HEK293 (cell line): ENCODE data around the gene LDLR.
"Not testable (repeated sequence)": the region's sequence is repeated elsewhere in the genome, so short reads cannot be mapped to it uniquely, and the experiment has no call there.

ENCODE experiments used
- CTCF ChIA-PET: fragments of 350-600 bp; formaldehyde crosslinking; extraction: SDS; loops from one replicate; lab custom pipeline; 2021; ENCODE audit warnings: antibody characterized with exemption; lab: Yijun Ruan, JAX
- POLR2A ChIA-PET: fragments of 300-600 bp; formaldehyde crosslinking; extraction: SDS; loops from one replicate; lab custom pipeline; 2020; ENCODE audit warnings: antibody characterized with exemption, inconsistent platforms; lab: Yijun Ruan, JAX
- H3K27ac ChIP-seq: fragments of 200-500 bp; sonication (Bioruptor generic); 2 replicates; pipeline ENCODE4 v1.5.1; 2014; ENCODE audit warnings: low read depth, low read length, control low read depth, inconsistent platforms; ENCODE audit errors: extremely low read depth
- H3K36me3 ChIP-seq, 2 experiments: fragments of 200-500 bp in 1 of 2; sonication (Bioruptor generic) in 1 of 2; 1 replicate in 1 of 2; 2 replicates in 1 of 2; pipeline ENCODE4 v1.5.1; 2014 to 2017; ENCODE audit warnings: inconsistent platforms in 2 of 2, low read length in 2 of 2; ENCODE audit not compliant: control insufficient read depth in 2 of 2, insufficient read depth in 1 of 2
- H3K4me1 ChIP-seq: fragments of 200-500 bp; sonication (Bioruptor generic); 2 replicates; pipeline ENCODE4 v1.5.1; 2014; ENCODE audit warnings: mild to moderate bottlenecking, low read length, inconsistent platforms; ENCODE audit not compliant: control insufficient read depth, insufficient read depth
- H3K4me3 ChIP-seq: 2 replicates; pipeline ENCODE4 v1.5.1; 2011; ENCODE audit warnings: low read depth, mild to moderate bottlenecking, control low read depth, low read length, moderate library complexity
- H3K9me3 ChIP-seq: fragments of 200-500 bp; sonication (Bioruptor generic); 2 replicates; pipeline ENCODE4 v1.5.1; 2014; ENCODE audit warnings: low read depth, low read length, inconsistent platforms; ENCODE audit not compliant: control insufficient read depth, insufficient read depth
- BCL11A ChIP-seq: fragments of 450-650 bp; formaldehyde crosslinking; IDR thresholded peaks from 2 replicates; pipeline ENCODE4 v1.5.1; 2016; ENCODE audit warnings: low read depth, missing biosample characterization, missing genetic modification characterization
- BCL6B ChIP-seq: fragments of 450-650 bp; formaldehyde crosslinking; IDR thresholded peaks from 2 replicates; pipeline ENCODE4 v1.5.1; 2017; ENCODE audit warnings: missing biosample characterization, missing genetic modification characterization
- ELK4 ChIP-seq: IDR thresholded peaks from 2 replicates; pipeline ENCODE4 v1.6.1; 2011; ENCODE audit warnings: mild to moderate bottlenecking, low read depth, low read length, borderline replicate concordance
- KLF16 ChIP-seq: fragments of 450-650 bp; formaldehyde crosslinking; IDR thresholded peaks from 2 replicates; pipeline ENCODE4 v1.5.1; 2017; ENCODE audit warnings: missing biosample characterization, missing genetic modification characterization
- OSR2 ChIP-seq: fragments of 450-650 bp; formaldehyde crosslinking; IDR thresholded peaks from 2 replicates; pipeline ENCODE4 v1.5.1; 2016; ENCODE audit warnings: missing biosample characterization, missing genetic modification characterization
- SP7 ChIP-seq: fragments of 450-650 bp; formaldehyde crosslinking; IDR thresholded peaks from 2 replicates; pipeline ENCODE4 v1.5.1; 2016; ENCODE audit warnings: missing biosample characterization, missing genetic modification characterization
- ZBTB10 ChIP-seq: fragments of 450-650 bp; formaldehyde crosslinking; IDR thresholded peaks from 2 replicates; pipeline ENCODE4 v1.5.1; 2016; ENCODE audit warnings: missing biosample characterization, missing genetic modification characterization
- ZBTB26 ChIP-seq: fragments of 450-650 bp; formaldehyde crosslinking; optimal IDR thresholded peaks from 2 replicates; pipeline ENCODE3; 2016; ENCODE audit warnings: missing biosample characterization, mild to moderate bottlenecking, missing genetic modification characterization
- ZFP69B ChIP-seq: fragments of 450-650 bp; formaldehyde crosslinking; IDR thresholded peaks from 2 replicates; pipeline ENCODE4 v1.5.1; 2016; ENCODE audit warnings: missing biosample characterization, missing genetic modification characterization
- ZNF148 ChIP-seq: fragments of 450-650 bp; formaldehyde crosslinking; IDR thresholded peaks from 2 replicates; pipeline ENCODE4 v1.5.0; 2017; ENCODE audit warnings: missing biosample characterization, missing genetic modification characterization, borderline replicate concordance
- ZNF248 ChIP-seq: fragments of 450-650 bp; formaldehyde crosslinking; IDR thresholded peaks from 2 replicates; pipeline ENCODE4 v1.5.1; 2017; ENCODE audit warnings: missing biosample characterization, missing genetic modification characterization
- ZNF302 ChIP-seq: fragments of 450-650 bp; formaldehyde crosslinking; IDR thresholded peaks from 2 replicates; pipeline ENCODE4 v1.5.1; 2016; ENCODE audit warnings: missing biosample characterization, missing genetic modification characterization, low read depth
- ZNF324 ChIP-seq: fragments of 450-650 bp; formaldehyde crosslinking; IDR thresholded peaks from 2 replicates; pipeline ENCODE4 v1.5.1; 2016; ENCODE audit warnings: missing biosample characterization, missing genetic modification characterization
- ZNF335 ChIP-seq: fragments of 450-650 bp; formaldehyde crosslinking; conservative IDR thresholded peaks from 2 replicates; pipeline ENCODE4 v1.5.1; 2016; ENCODE audit warnings: missing biosample characterization, missing genetic modification characterization
- ZNF341 ChIP-seq: fragments of 450-650 bp; formaldehyde crosslinking; IDR thresholded peaks from 2 replicates; pipeline ENCODE4; 2016; ENCODE audit warnings: low read depth, missing biosample characterization, missing genetic modification characterization
- ZNF37A ChIP-seq: fragments of 450-650 bp; IDR thresholded peaks from 2 replicates; pipeline ENCODE4 v1.5.1; 2018; ENCODE audit warnings: missing biosample characterization, missing genetic modification characterization
- ZNF423 ChIP-seq: fragments of 450-650 bp; formaldehyde crosslinking; IDR thresholded peaks from 2 replicates; pipeline ENCODE4 v1.5.1; 2016; ENCODE audit warnings: missing biosample characterization, missing genetic modification characterization
- ZNF48 ChIP-seq: fragments of 450-650 bp; formaldehyde crosslinking; IDR thresholded peaks from 2 replicates; pipeline ENCODE4 v1.5.1; 2016; ENCODE audit warnings: missing biosample characterization, missing genetic modification characterization
- ZNF501 ChIP-seq: fragments of 450-650 bp; formaldehyde crosslinking; IDR thresholded peaks from 2 replicates; pipeline ENCODE4 v1.5.1; 2016; ENCODE audit warnings: missing biosample characterization, missing genetic modification characterization
- ZNF510 ChIP-seq: fragments of 450-650 bp; formaldehyde crosslinking; IDR thresholded peaks from 2 replicates; pipeline ENCODE4 v1.5.1; 2018; ENCODE audit warnings: mild to moderate bottlenecking, missing genetic modification characterization, missing biosample characterization; ENCODE audit not compliant: insufficient replicate concordance
- ZNF600 ChIP-seq: fragments of 450-650 bp; formaldehyde crosslinking; IDR thresholded peaks from 2 replicates; pipeline ENCODE4 v1.5.1; 2016; ENCODE audit warnings: missing biosample characterization, missing genetic modification characterization
- ZNF626 ChIP-seq: fragments of 450-650 bp; sonication (Bioruptor Pico); formaldehyde crosslinking; IDR thresholded peaks from 2 replicates; pipeline ENCODE4 v1.5.1; 2018; ENCODE audit warnings: missing biosample characterization, missing genetic modification characterization, inconsistent platforms
- ZNF639 ChIP-seq: fragments of 450-650 bp; formaldehyde crosslinking; IDR thresholded peaks from 2 replicates; pipeline ENCODE4 v1.5.1; 2016; ENCODE audit warnings: missing biosample characterization, missing genetic modification characterization
- ZNF660 ChIP-seq: fragments of 450-650 bp; IDR thresholded peaks from 2 replicates; pipeline ENCODE4 v1.5.1; 2018; ENCODE audit warnings: missing biosample characterization, mild to moderate bottlenecking, missing genetic modification characterization
- ZNF677 ChIP-seq: fragments of 450-650 bp; IDR thresholded peaks from 2 replicates; pipeline ENCODE4 v1.5.0; 2018; ENCODE audit warnings: missing biosample characterization, mild to moderate bottlenecking, missing genetic modification characterization, moderate library complexity
- ZNF76 ChIP-seq: fragments of 450-650 bp; formaldehyde crosslinking; IDR thresholded peaks from 2 replicates; pipeline ENCODE4; 2016; ENCODE audit warnings: low read depth, missing biosample characterization, missing genetic modification characterization, borderline replicate concordance
- ZNF768 ChIP-seq: fragments of 450-650 bp; formaldehyde crosslinking; IDR thresholded peaks from 2 replicates; pipeline ENCODE4 v1.5.1; 2018; ENCODE audit warnings: missing biosample characterization, mild to moderate bottlenecking, missing genetic modification characterization
- ZNF843 ChIP-seq: fragments of 450-650 bp; formaldehyde crosslinking; IDR thresholded peaks from 2 replicates; pipeline ENCODE4 v1.5.1; 2016; ENCODE audit warnings: missing biosample characterization, missing genetic modification characterization

Gene LDLR

GRCh38 chr19:11088506-11089253 is 583 bp upstream of the LDLR start (continued):
- no peak for TF ChIP-seq ZNF768 (tag by site-specific recombination)
- TF ChIP-seq ELK4: 0 out of 2 replicates have a peak, but pooled peaks have one; percentile 14
- no peak for TF ChIP-seq ZNF148 (tag by site-specific recombination)
- TF ChIP-seq ZNF248 (tag by site-specific recombination): no peak
- TF ChIP-seq ZNF324 (tag by site-specific recombination): no peak
- TF ChIP-seq ZNF335: peak; percentile 43
- no peak for TF ChIP-seq ZFP69B (tag by site-specific recombination)
- TF ChIP-seq ZNF37A (tag by site-specific recombination): no peak
- TF ChIP-seq ZNF501 (tag by site-specific recombination): no peak
- no peak for TF ChIP-seq ZNF510 (tag by site-specific recombination)
- TF ChIP-seq BCL11A (tag by site-specific recombination): no peak
- no peak for TF ChIP-seq ZNF677
- no peak for TF ChIP-seq OSR2
- no peak for TF ChIP-seq SP7
- TF ChIP-seq BCL6B (tag by site-specific recombination): peak; percentile 90
- no peak for TF ChIP-seq ZNF626 (tag by site-specific recombination)
- no peak for TF ChIP-seq ZNF302 (tag by site-specific recombination)
- TF ChIP-seq ZNF843 (tag by site-specific recombination): no peak
- TF ChIP-seq ZNF48 (tag by site-specific recombination): no peak
- TF ChIP-seq, all 188 proteins: peak for 5

GRCh38 chr19:11090014-11090263 is 676 bp downstream of the LDLR start:
- POLR2A ChIA-PET: interaction anchor here (1.2 to 1.5 kb wide), 2 partner anchors 153 to 285 kb away, joined by 3 to 5 read pairs; partner anchors contain the start of gene SWSAP1
- H3K36me3 ChIP-seq, H3K4me1 ChIP-seq, H3K9me3 ChIP-seq: not testable (repeated sequence)
- H3K4me3 ChIP-seq: peak overlapping the region; percentile 48
- CTCF ChIA-PET: interaction anchor here (0.7 to 2.6 kb wide), 4 partner anchors 25 to 58 kb away, joined by 3 to 13 read pairs (median 4); no protein-coding TSS in a partner anchor
- H3K27ac ChIP-seq: peak overlapping the region; percentile 90
- TF ChIP-seq ZNF76 (tag by site-specific recombination) (peak; percentile 75), ZBTB10 (tag by site-specific recombination) (0 out of 2 replicates have a peak, but pooled peaks have one; percentile 13), ZNF660 (tag by site-specific recombination) (peak; percentile 52; the same call in 1 of the 2 replicates), ZNF639 (tag by site-specific recombination) (peak; percentile 38; the same call in 1 of the 2 replicates), KLF16 (peak; percentile 67; the same call in 1 of the 2 replicates), ZBTB26 (peak; percentile 63), ZNF600 (peak; percentile 6; the same call in 1 of the 2 replicates), ZNF423 (peak; percentile 85), ZNF341 (peak; percentile 7; the same call in 1 of the 2 replicates)
